Parathyroid adenoma (tissue), 2 donors: ENCODE data around the gene APRT.

Experiments used
- H2AFZ ChIP-seq: fragments of 300-600 bp; sonication (generic); one replicate; pipeline ENCODE4 v1.7.0; 2017; ENCODE audit warnings: antibody characterized with exemption, mild to moderate bottlenecking
- H3K27ac ChIP-seq: fragments of 300-600 bp; sonication (generic); one replicate; pipeline ENCODE4 v1.7.0; 2017
- H3K27me3 ChIP-seq: fragments of 300-600 bp; sonication (generic); one replicate; pipeline ENCODE4 v1.7.0; 2017; ENCODE audit warnings: low read length; ENCODE audit not compliant: control insufficient read depth, insufficient read depth
- H3K36me3 ChIP-seq: fragments of 300-600 bp; sonication (generic); one replicate; pipeline ENCODE4 v1.7.0; 2017; ENCODE audit warnings: low read length; ENCODE audit not compliant: control insufficient read depth, insufficient read depth
- H3K4me1 ChIP-seq: fragments of 300-600 bp; sonication (generic); one replicate; pipeline ENCODE4 v1.7.0; 2017; ENCODE audit warnings: control low read depth
- H3K4me2 ChIP-seq: fragments of 300-600 bp; sonication (generic); one replicate; pipeline ENCODE4 v1.7.0; 2017; ENCODE audit warnings: low read length
- H3K4me3 ChIP-seq: fragments of 300-600 bp; sonication (generic); one replicate; pipeline ENCODE4 v1.7.0; 2017; ENCODE audit warnings: low read depth, low read length
- H3K79me2 ChIP-seq: fragments of 300-600 bp; sonication (generic); one replicate; pipeline ENCODE4 v1.7.0; 2017; ENCODE audit warnings: control low read depth
- H3K9ac ChIP-seq: fragments of 300-600 bp; sonication (generic); one replicate; pipeline ENCODE4 v1.7.0; 2017; ENCODE audit warnings: mild to moderate bottlenecking
- H3K9me3 ChIP-seq: fragments of 300-600 bp; sonication (generic); one replicate; pipeline ENCODE4 v1.7.0; 2017; ENCODE audit warnings: low read length; ENCODE audit not compliant: control insufficient read depth
- TF ChIP-seq, protein P1 (sequence below): fragments of 300-600 bp; sonication (generic); IDR thresholded peaks from one replicate; pipeline ENCODE4 v1.7.0; 2017; ENCODE audit warnings: antibody characterized with exemption, mild to moderate bottlenecking
- donor health status: primary hyperparathyroidism.

The APRT gene

DNA sequence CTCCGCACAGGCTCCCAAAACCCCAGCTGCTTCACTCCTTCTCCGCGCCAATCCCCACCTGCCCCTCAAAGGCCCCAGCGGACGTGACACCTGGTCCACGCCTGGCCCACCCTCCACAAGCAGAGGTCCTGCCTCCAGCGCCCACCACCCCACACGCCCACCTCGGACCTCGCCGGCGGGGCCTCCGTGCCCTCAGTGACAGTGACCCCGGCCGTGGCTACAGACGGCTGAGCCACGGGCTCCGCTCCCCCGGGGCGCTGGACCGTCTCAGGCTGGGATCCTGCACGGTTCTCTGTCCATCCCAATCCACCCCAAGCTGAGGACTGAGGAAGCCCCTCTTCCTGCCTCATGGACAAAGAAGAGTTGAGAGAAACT lies 51.8 kb downstream of the APRT start:
- Histone ChIP-seq H3K27ac (no peak overlapping the region), H3K36me3 (no peaks in the 10 kb centered on the region), H3K9me3 (no peaks in the 10 kb centered on the region), H3K4me2 (no peak overlapping the region), H2AFZ (no peak overlapping the region), H3K4me3 (no peak overlapping the region), H3K79me2 (peaks cover 8% of the 10 kb centered on the region), H3K4me1 (peaks cover 7% of the 10 kb centered on the region), H3K27me3 (no peaks in the 10 kb centered on the region), H3K9ac (no peak overlapping the region)
- TF ChIP-seq, protein P1, sequence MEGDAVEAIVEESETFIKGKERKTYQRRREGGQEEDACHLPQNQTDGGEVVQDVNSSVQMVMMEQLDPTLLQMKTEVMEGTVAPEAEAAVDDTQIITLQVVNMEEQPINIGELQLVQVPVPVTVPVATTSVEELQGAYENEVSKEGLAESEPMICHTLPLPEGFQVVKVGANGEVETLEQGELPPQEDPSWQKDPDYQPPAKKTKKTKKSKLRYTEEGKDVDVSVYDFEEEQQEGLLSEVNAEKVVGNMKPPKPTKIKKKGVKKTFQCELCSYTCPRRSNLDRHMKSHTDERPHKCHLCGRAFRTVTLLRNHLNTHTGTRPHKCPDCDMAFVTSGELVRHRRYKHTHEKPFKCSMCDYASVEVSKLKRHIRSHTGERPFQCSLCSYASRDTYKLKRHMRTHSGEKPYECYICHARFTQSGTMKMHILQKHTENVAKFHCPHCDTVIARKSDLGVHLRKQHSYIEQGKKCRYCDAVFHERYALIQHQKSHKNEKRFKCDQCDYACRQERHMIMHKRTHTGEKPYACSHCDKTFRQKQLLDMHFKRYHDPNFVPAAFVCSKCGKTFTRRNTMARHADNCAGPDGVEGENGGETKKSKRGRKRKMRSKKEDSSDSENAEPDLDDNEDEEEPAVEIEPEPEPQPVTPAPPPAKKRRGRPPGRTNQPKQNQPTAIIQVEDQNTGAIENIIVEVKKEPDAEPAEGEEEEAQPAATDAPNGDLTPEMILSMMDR: no peak
